ENCODE results near the gene HOXA6.

DNA sequence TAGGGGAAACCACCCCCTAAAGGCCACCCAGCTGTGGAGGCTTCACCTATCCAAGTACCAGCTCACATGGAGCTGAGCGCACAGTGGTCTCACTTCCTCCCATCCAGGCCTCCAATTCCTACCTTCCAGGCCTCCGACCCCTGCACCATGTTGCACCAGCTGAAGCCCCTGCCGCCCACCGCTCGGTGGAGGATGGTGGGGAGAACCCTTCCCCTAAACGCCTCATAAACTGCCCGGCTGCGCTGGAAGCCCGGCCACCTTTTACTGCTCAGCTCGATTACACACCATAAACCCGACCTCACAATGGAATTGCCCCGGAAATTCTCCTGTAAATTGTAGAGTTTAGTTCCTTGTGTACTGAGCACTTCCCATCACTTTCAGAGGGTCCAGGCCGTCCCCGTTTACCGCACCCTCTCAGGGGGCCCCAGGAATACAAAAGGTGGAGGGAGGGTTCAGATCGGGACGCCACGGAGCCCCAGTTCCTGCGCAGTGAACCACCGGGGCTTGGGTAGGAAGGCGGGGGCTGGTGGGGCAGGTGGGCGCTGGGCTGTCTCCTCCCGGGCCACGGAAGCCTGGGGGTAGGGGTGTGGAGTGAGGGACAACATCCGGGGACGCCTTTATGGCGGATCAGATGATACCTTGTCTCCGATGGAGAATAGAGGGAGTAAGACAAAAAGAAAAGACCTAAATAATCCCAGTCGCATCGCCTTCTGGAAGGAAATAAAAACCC, 10.3 kb upstream of the HOXA6 start:
- no peak for TF ChIP-seq POLR2A (IDR thresholded peaks at IDR 0.05)
- TF ChIP-seq, protein P1, sequence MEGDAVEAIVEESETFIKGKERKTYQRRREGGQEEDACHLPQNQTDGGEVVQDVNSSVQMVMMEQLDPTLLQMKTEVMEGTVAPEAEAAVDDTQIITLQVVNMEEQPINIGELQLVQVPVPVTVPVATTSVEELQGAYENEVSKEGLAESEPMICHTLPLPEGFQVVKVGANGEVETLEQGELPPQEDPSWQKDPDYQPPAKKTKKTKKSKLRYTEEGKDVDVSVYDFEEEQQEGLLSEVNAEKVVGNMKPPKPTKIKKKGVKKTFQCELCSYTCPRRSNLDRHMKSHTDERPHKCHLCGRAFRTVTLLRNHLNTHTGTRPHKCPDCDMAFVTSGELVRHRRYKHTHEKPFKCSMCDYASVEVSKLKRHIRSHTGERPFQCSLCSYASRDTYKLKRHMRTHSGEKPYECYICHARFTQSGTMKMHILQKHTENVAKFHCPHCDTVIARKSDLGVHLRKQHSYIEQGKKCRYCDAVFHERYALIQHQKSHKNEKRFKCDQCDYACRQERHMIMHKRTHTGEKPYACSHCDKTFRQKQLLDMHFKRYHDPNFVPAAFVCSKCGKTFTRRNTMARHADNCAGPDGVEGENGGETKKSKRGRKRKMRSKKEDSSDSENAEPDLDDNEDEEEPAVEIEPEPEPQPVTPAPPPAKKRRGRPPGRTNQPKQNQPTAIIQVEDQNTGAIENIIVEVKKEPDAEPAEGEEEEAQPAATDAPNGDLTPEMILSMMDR (IDR thresholded peaks at IDR 0.05), result no peak

Data from heart left ventricle (tissue), 13 donors.